Activated naive CD4-positive, alpha-beta T cell treated with anti-CD3 and anti-CD28 coated beads, Interleukin-2, amount 10 ng/mL, durations not matched to agents 7 days and 5 days (primary cell): ENCODE measurements around the gene MCTP1.

Experiments used
- CTCF ChIA-PET: fragments of 350-600 bp; sonication (Branson Sonifier 250); formaldehyde crosslinking; loops from one replicate; lab custom pipeline; 2021; ENCODE audit warnings: antibody characterized with exemption; lab: Charles Lee
- DNase-seq: peaks from one replicate; pipeline ENCODE4 v3.0.0-alpha.2; 2020
- H3K27ac Mint-ChIP-seq: one replicate; pipeline ENCODE4 v1.8.0; 2021; ENCODE audit warnings: mild to moderate bottlenecking, moderate library complexity, mixed read lengths
- H3K27me3 Mint-ChIP-seq: one replicate; pipeline ENCODE4 v1.8.0; 2021; ENCODE audit warnings: mild to moderate bottlenecking, mixed read lengths
- H3K36me3 Mint-ChIP-seq: one replicate; pipeline ENCODE4 v1.8.0; 2021; ENCODE audit warnings: mixed read lengths
- H3K4me1 Mint-ChIP-seq: one replicate; pipeline ENCODE4 v1.8.0; 2021; ENCODE audit warnings: mixed read lengths
- H3K4me3 Mint-ChIP-seq: one replicate; pipeline ENCODE4 v1.8.0; 2021; ENCODE audit warnings: mild to moderate bottlenecking, moderate library complexity, mixed read lengths
- H3K9me3 Mint-ChIP-seq: one replicate; pipeline ENCODE4 v1.8.0; 2021; ENCODE audit warnings: mixed read lengths

The MCTP1 gene

DNA sequence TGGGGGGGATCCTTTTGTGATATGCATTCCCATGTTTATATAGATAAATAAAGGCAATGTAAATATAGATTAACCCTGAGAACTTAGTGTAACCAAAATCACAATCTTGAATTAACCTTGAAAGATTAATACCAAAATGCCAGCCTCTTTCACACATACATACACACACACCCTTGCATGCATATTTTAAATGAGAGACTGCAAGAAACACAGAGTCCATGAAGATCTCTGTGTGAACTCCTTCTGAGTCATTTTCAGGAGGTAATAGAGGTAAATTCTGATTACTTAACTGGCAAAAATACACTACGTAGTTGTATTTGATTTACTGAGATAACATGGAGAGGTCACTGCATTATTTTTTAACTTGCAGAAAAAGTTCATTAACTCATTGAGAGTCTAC, 548.4 kb downstream of the MCTP1 start:
- Mint-ChIP-seq H3K4me1 (no peaks in the 10 kb centered on the region), H3K4me3 (no peak overlapping the region), H3K27me3 (no peaks in the 10 kb centered on the region), H3K9me3 (no peaks in the 10 kb centered on the region), H3K36me3 (no peaks in the 10 kb centered on the region), H3K27ac (no peak overlapping the region)
- no peak for DNase-seq
- CTCF ChIA-PET: interaction anchor here (1.0 to 2.6 kb wide), 4 partner anchors 13 to 213 kb away, joined by 5 to 40 read pairs (median 8); no protein-coding TSS in a partner anchor

DNA sequence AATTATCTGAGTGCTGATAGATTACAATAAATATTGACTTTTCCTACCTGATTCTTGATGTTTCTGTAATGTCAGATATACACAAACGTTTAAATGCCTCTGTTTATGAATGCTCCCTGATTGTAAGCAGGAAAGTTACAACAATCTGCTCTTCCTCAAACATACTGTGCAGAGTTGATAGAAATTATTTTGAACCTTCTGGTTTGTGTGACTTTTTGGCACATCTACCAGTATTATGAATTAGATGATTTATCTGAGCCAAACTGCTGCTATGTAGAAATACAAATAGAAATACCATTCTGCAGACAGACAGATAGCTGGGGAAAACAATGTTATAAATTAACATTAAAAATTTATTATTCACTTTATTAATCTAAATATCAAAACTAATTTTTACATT, 553.4 kb downstream of the MCTP1 start:
- no peak overlapping the region for H3K27ac Mint-ChIP-seq
- CTCF ChIA-PET: interaction anchor here (1.1 kb wide), 1 partner anchor 24 kb away, joined by 5 read pairs; no protein-coding TSS in a partner anchor
- no peaks in the 10 kb centered on the region for H3K9me3 Mint-ChIP-seq
- DNase-seq: no peak
- no peaks in the 10 kb centered on the region for H3K27me3 Mint-ChIP-seq
- H3K36me3 Mint-ChIP-seq: no peaks in the 10 kb centered on the region
- H3K4me3 Mint-ChIP-seq: no peak overlapping the region
- H3K4me1 Mint-ChIP-seq: peaks cover 4% of the 10 kb centered on the region

DNA sequence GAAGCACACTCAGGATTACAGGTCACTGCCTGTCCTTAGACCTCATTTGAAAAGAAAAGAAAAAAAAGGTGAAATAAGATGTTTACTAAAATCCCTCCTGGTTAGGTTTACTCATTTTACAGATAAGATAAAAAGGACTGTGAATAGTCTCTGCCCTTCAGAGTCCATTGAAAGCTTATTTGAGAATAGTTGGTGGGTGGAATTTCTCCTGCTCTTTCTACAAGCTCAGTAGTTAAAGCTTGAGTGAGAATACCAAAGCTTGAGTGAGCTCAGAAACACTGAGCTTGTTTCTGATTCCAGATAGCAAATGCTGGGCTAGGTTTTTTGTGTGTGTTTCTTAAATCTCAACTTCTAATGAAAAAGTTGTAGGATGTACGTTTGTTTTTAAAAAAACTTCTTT, 559.8 kb downstream of the MCTP1 start:
- no peak overlapping the region for H3K4me3 Mint-ChIP-seq
- no peaks in the 10 kb centered on the region for H3K4me1 Mint-ChIP-seq
- CTCF ChIA-PET: interaction anchor here (0.9 to 1.0 kb wide), 2 partner anchors 13 to 200 kb away, joined by 3 to 4 read pairs; no protein-coding TSS in a partner anchor
- H3K27me3 Mint-ChIP-seq: peaks cover 13% of the 10 kb centered on the region
- DNase-seq: no peak
- no peak overlapping the region for H3K27ac Mint-ChIP-seq
- H3K9me3 Mint-ChIP-seq: no peaks in the 10 kb centered on the region
- no peaks in the 10 kb centered on the region for H3K36me3 Mint-ChIP-seq

DNA sequence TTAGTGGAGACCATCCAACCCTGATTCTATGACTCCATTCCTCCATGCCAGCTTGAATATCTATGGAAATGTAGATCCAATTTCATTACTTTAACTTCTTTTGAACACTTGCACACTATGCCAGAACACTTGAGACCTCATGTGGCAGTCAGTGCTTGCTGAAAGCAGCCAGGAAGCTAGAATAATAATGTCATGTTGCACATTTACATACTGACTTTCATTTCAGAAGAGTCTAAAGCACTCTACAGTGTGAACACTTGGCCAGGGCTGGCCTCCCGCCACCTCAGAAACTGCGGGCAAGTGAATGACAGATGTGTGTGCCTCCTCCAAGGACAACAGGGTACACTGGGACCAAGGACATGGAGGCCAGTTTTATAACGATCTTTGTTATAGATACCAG, 569.1 kb downstream of the MCTP1 start:
- no peak overlapping the region for H3K4me3 Mint-ChIP-seq
- peaks cover 11% of the 10 kb centered on the region for H3K36me3 Mint-ChIP-seq
- H3K9me3 Mint-ChIP-seq: no peaks in the 10 kb centered on the region
- no peak overlapping the region for H3K27ac Mint-ChIP-seq
- DNase-seq: no peak
- H3K27me3 Mint-ChIP-seq: no peaks in the 10 kb centered on the region
- CTCF ChIA-PET: interaction anchor here (1.0 kb wide), 1 partner anchor 22 kb away, joined by 4 read pairs; no protein-coding TSS in a partner anchor
- H3K4me1 Mint-ChIP-seq: no peaks in the 10 kb centered on the region

DNA sequence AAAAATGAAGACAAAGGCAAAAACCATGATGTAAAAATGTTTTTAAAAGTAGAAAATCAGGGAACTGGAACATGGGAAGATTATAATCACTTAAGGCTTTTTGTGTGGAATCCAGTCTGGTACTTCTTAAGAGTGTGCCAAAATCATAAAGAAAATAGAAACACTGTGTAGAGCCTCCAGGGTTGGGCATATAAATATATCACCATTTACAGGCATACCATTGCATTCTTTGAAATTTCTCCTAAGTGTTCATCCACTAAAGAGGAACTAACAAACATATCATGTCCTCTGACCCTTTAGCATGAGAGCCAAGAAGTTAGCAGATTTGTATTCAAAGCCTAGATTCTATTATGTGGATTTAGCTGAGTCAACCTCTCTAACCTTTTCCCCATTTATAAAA, 573.1 kb downstream of the MCTP1 start:
- no peak for DNase-seq
- H3K27me3 Mint-ChIP-seq: no peaks in the 10 kb centered on the region
- H3K9me3 Mint-ChIP-seq: no peaks in the 10 kb centered on the region
- CTCF ChIA-PET: no interaction called here
- peaks cover 15% of the 10 kb centered on the region for H3K36me3 Mint-ChIP-seq
- no peaks in the 10 kb centered on the region for H3K4me1 Mint-ChIP-seq
- no peak overlapping the region for H3K4me3 Mint-ChIP-seq
- H3K27ac Mint-ChIP-seq: no peak overlapping the region

DNA sequence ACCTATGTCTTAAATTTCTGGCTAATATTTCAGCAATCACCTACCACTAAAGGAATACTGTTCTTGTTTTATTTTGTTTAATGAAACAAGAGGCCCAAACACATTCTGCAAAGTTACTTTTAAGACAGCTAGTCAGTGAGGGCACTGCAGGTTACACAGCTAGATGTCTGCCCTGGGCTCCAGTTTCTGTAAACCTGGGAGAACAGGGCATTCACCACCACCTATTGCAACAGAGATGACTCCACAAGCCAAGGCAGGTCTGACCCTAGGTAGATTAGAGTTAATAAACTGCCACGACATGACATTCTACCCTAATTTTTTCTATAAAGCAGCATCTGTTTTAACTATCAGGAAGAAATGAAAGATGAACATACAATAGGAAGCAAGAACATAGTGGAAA, 575.6 kb downstream of the MCTP1 start:
- no peaks in the 10 kb centered on the region for H3K27me3 Mint-ChIP-seq
- DNase-seq: no peak
- H3K36me3 Mint-ChIP-seq: peaks cover 15% of the 10 kb centered on the region
- H3K9me3 Mint-ChIP-seq: no peaks in the 10 kb centered on the region
- H3K27ac Mint-ChIP-seq: no peak overlapping the region
- no peaks in the 10 kb centered on the region for H3K4me1 Mint-ChIP-seq
- CTCF ChIA-PET: no interaction called here
- no peak overlapping the region for H3K4me3 Mint-ChIP-seq

DNA sequence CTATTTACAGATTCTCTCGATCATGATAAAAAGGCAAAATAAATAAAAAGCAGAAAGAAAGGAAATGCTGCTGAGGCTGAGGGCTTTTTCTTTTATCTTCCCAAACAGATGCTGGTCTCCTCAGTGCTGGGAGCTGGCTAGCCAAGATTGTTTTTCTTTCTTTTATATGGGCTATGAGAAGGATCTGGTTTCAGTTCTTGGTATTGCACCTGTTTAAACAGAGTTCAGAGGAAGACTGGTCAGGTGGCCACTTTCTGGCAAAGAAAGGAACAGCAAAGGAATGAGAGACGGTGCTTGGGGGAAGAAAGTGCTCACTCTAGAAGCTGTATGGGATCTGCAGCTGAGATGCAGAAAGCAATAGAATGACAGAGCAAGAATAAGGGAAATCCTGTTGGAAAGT, 577.5 kb downstream of the MCTP1 start:
- Mint-ChIP-seq H3K4me3 (no peak overlapping the region), H3K4me1 (peaks cover 9% of the 10 kb centered on the region), H3K27me3 (no peaks in the 10 kb centered on the region), H3K36me3 (peaks cover 10% of the 10 kb centered on the region), H3K27ac (no peak overlapping the region), H3K9me3 (no peaks in the 10 kb centered on the region)
- no peak for DNase-seq
- CTCF ChIA-PET: interaction anchor here (0.7 kb wide), 1 partner anchor 24 kb away, joined by 5 read pairs; no protein-coding TSS in a partner anchor

DNA sequence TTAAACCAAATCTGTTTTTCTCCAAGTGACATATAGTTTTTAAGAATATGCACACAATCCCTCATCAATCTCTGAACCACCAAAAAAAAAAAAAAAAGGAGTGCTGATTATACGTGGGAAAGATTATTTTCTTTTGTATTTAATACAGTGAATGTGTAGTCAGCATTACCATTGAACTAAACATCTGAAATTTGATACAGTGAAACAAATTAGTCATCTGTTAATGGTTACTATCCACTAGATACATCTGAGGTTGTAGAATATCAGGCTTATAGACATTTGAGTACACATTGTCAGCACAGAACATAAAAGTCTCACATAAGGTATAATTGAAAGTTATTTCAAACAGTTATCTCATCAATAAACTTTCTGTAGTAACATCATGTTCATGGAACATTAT, 579.5 kb downstream of the MCTP1 start:
- DNase-seq: no peak

DNA sequence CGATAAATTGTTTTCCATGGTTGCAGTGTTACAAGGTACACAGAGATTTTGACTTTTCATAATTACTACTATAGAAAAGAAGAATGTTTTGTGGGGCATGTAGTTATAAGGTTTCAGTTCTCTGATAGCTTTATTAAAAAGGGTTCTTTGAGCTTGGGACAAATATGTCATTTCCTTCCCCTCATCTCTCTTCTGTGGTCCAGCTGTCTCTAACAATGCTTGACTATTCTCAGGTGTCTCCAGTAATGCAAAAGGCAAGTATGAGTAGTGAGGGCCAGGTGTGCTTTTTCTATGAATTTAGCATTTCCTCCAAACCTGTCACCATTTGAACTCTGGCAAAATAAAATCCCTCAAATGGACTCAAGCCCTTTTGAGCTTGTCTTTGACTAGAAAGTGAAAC, 582.2 kb downstream of the MCTP1 start:
- Mint-ChIP-seq H3K36me3 (peaks cover 3% of the 10 kb centered on the region), H3K4me3 (no peak overlapping the region), H3K27ac (peak overlapping the region; percentile 29), H3K9me3 (no peaks in the 10 kb centered on the region), H3K4me1 (peaks cover 14% of the 10 kb centered on the region), H3K27me3 (no peaks in the 10 kb centered on the region)
- no peak for DNase-seq
- CTCF ChIA-PET: no interaction called here

More for the DNA sequence above, 579.5 kb downstream of the MCTP1 start:
- H3K27me3 Mint-ChIP-seq: no peaks in the 10 kb centered on the region
- CTCF ChIA-PET: no interaction called here
- H3K36me3 Mint-ChIP-seq: peaks cover 7% of the 10 kb centered on the region
- H3K4me1 Mint-ChIP-seq: peaks cover 12% of the 10 kb centered on the region
- H3K4me3 Mint-ChIP-seq: no peak overlapping the region
- no peaks in the 10 kb centered on the region for H3K9me3 Mint-ChIP-seq
- no peak overlapping the region for H3K27ac Mint-ChIP-seq

DNA sequence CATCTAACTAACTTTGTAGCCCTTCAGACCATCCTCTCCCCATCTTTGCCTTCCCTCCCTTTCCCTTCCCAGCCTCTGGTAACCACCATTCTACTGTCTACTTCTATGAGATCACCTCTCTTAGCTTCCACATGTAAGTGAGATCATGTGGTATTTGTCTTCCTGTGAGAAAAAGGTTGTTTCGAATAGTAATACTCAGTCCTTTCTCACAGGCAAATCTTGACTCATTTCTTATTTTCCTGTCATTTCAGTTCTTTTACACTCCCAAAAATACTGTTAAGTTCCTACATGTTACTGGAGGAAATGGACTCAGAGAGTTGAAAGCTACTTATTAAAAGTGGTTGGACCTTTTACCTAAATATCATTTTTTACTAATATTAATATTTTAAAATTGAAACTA, 584.3 kb downstream of the MCTP1 start:
- no peaks in the 10 kb centered on the region for H3K9me3 Mint-ChIP-seq
- no peak for DNase-seq
- no peaks in the 10 kb centered on the region for H3K27me3 Mint-ChIP-seq
- peaks cover 14% of the 10 kb centered on the region for H3K4me1 Mint-ChIP-seq
- no peak overlapping the region for H3K4me3 Mint-ChIP-seq
- H3K36me3 Mint-ChIP-seq: peaks cover 3% of the 10 kb centered on the region
- no peak overlapping the region for H3K27ac Mint-ChIP-seq
- CTCF ChIA-PET: interaction anchor here (1.3 kb wide), 1 partner anchor 37 kb away, joined by 3 read pairs; no protein-coding TSS in a partner anchor

DNA sequence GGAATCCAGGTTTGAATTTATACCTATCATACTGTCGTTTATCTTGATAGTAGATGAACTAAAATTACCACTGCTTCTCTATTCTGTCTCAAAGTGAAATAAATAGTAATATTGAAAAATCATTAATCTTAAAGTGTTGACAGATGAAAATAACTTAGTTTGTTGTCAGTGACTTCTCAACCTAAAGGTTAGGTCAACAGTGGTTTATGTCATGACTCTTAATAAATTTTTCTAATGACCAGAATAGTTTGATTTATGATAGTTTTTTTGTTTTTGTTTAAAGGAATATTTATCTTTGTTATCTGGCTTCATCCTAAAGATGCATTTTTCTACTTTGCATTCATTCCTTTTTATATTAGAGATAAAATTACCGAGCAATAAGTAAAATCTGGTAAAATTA, 585.3 kb downstream of the MCTP1 start:
- CTCF ChIA-PET: no interaction called here
- Mint-ChIP-seq H3K4me1 (peaks cover 14% of the 10 kb centered on the region), H3K27ac (no peak overlapping the region), H3K9me3 (no peaks in the 10 kb centered on the region), H3K27me3 (no peaks in the 10 kb centered on the region), H3K36me3 (peaks cover 3% of the 10 kb centered on the region), H3K4me3 (no peak overlapping the region)
- no peak for DNase-seq

DNA sequence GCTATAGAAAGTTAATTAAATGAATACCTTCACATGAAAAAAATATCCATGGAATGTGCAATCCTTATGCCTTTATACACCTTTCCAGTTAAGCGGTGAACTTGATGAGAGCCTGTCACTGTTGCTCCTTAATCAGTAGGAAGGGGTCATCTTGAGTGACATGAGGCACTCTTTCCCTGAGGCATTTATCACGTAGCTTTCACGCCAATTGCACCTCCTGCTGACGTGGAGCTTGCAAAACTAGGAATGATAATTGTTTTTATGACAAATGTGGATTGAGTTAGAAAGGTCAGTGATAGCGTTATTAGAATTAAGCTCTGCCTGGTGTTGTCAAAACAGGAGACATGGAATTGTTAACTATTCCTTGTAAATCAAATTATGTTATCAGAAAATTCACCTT, 586.7 kb downstream of the MCTP1 start:
- Mint-ChIP-seq H3K4me1 (peaks cover 13% of the 10 kb centered on the region), H3K9me3 (no peaks in the 10 kb centered on the region), H3K27me3 (no peaks in the 10 kb centered on the region), H3K27ac (no peak overlapping the region), H3K4me3 (no peak overlapping the region), H3K36me3 (peaks cover 3% of the 10 kb centered on the region)
- no peak for DNase-seq
- CTCF ChIA-PET: no interaction called here

DNA sequence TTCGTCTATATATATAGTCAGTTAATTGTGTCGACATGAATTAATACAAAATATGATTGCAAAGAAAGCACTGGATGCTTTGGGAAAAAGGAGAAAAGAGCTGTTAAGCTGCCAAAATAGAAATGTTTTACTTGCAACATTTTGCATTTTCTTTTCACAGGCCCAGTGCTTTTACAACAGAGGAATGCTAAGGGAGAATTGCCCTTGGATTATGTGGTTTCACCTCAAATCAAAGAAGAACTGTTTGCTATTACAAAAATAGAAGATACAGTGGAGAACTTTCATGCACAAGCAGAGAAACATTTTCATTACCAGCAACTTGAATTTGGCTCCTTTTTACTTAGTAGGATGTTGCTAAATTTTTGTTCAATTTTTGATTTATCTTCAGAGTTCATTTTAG, 590.2 kb downstream of the MCTP1 start:
- Mint-ChIP-seq H3K27me3 (no peaks in the 10 kb centered on the region), H3K4me3 (no peak overlapping the region), H3K4me1 (no peaks in the 10 kb centered on the region), H3K27ac (no peak overlapping the region), H3K36me3 (peaks cover 9% of the 10 kb centered on the region), H3K9me3 (no peaks in the 10 kb centered on the region)
- CTCF ChIA-PET: interaction anchor here (0.9 kb wide), 1 partner anchor 171 kb away, joined by 3 read pairs; no protein-coding TSS in a partner anchor
- no peak for DNase-seq

DNA sequence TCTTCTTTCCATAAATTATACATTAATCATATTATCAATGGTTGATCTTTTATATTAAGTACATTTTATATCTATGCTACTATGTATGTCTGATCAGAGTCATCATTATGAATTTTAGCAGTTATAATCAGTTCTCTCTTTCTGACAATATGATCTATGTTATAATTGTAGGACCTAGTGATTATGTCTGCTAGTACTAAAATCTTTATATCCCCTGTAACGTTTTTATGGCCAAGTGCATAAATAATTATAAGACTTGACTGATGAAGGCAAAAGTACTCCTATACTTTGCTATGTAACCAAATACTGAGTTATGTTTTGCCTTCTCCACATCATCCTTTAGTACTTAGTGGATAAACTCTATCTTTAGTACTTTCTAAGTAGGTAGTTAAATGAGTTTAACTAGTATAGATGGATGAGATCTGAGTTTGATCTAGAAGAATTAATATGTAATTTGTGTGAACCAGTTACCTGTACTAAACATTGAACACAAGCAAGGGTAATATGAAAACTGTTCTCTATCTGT, 591.0 kb downstream of the MCTP1 start:
- H3K4me3 Mint-ChIP-seq: no peak overlapping the region
- no peaks in the 10 kb centered on the region for H3K4me1 Mint-ChIP-seq
- H3K9me3 Mint-ChIP-seq: no peaks in the 10 kb centered on the region
- CTCF ChIA-PET: interaction anchor here (1.4 to 1.5 kb wide), 2 partner anchors 162 to 169 kb away, joined by 3 to 8 read pairs; no protein-coding TSS in a partner anchor
- no peak for DNase-seq
- H3K27ac Mint-ChIP-seq: no peak overlapping the region
- peaks cover 12% of the 10 kb centered on the region for H3K36me3 Mint-ChIP-seq
- H3K27me3 Mint-ChIP-seq: no peaks in the 10 kb centered on the region
